Smooth muscle cell (in vitro differentiated cells): ENCODE measurements around the gene DOCK9. TPM values are rescaled to one million over a fixed set of nuclear protein-coding genes. Genes with fewer than 3 reads are reported as not detected.

Experiments
- DNase-seq: peaks from one replicate; lab custom pipeline; 2025; ENCODE audit not compliant: unreplicated experiment; lab: John Stamatoyannopoulos, UW
- H2AFZ ChIP-seq: fragments of 200-600 bp; sonication (generic); 2 replicates; pipeline ENCODE4 v1.6.0; 2016; ENCODE audit warnings: antibody characterized with exemption, low read depth, mild to moderate bottlenecking
- H3F3A ChIP-seq: fragments of 200-600 bp; sonication (generic); 2 replicates; pipeline ENCODE4 v1.6.0; 2017; ENCODE audit warnings: antibody characterized with exemption, low read depth
- H3K27ac ChIP-seq: fragments of 200-600 bp; sonication (generic); 2 replicates; pipeline ENCODE4 v1.5.1; 2016; ENCODE audit warnings: low read depth, mild to moderate bottlenecking
- H3K27me3 ChIP-seq: fragments of 200-600 bp; sonication (generic); 2 replicates; pipeline ENCODE4 v1.6.1; 2016; ENCODE audit warnings: low read depth, mild to moderate bottlenecking
- H3K36me3 ChIP-seq: fragments of 200-600 bp; sonication (generic); 2 replicates; pipeline ENCODE4 v1.5.1; 2016; ENCODE audit warnings: low read depth
- H3K4me1 ChIP-seq: fragments of 200-600 bp; sonication (generic); 2 replicates; pipeline ENCODE4 v1.5.1; 2016; ENCODE audit warnings: low read depth
- H3K4me2 ChIP-seq: fragments of 200-600 bp; sonication (generic); 2 replicates; pipeline ENCODE4 v1.6.0; 2016; ENCODE audit warnings: mild to moderate bottlenecking
- H3K4me3 ChIP-seq: fragments of 200-600 bp; sonication (generic); 2 replicates; pipeline ENCODE4 v1.5.1; 2016; ENCODE audit warnings: mild to moderate bottlenecking
- H3K79me2 ChIP-seq: fragments of 200-600 bp; sonication (generic); 2 replicates; pipeline ENCODE4 v1.6.0; 2016; ENCODE audit warnings: low read depth, mild to moderate bottlenecking
- H3K9ac ChIP-seq: fragments of 200-600 bp; sonication (generic); 2 replicates; pipeline ENCODE4 v1.6.0; 2016; ENCODE audit warnings: low read depth
- H3K9me3 ChIP-seq: fragments of 200-600 bp; sonication (generic); replicated peaks from 2 replicates; pipeline ENCODE4 v1.5.1; 2016; ENCODE audit warnings: low read depth
- H4K20me1 ChIP-seq: fragments of 200-600 bp; sonication (generic); 2 replicates; pipeline ENCODE4 v1.6.0; 2016; ENCODE audit warnings: low read depth
- WGBS: methylation state at CpG from one replicate; pipeline ENCODE4 v1.1.7; 2016; ENCODE audit warnings: low lambda C conversion rate; 5-methylcytosine and 5-hydroxymethylcytosine counted together
- polyA plus RNA-seq: library from polyadenylated mRNA; unstranded; fragments of >200 nt; fragmentation: Nextera tagmentation; extraction: Ambion mirVana; gene quantifications from 2 replicates; pipeline ENCODE4 v1.2.1, GENCODE V29; 2016
- total RNA-seq: library from RNA; depleted of rRNA; stranded (reverse); fragments of >200 nt; gene quantifications from 2 replicates; pipeline ENCODE4 v1.2.3, GENCODE V29; 2014
- TF ChIP-seq, protein P1 (sequence below): fragments of 200-600 bp; sonication (generic); IDR thresholded peaks from 2 replicates; pipeline ENCODE4 v1.5.1; 2017; ENCODE audit warnings: borderline replicate concordance, mild to moderate bottlenecking, antibody characterized with exemption; ENCODE audit not compliant: insufficient read depth, poor library complexity, severe bottlenecking

The DOCK9 gene
- total and polyA plus RNA-seq, 2 experiments from 2014 or later, result 5.7 to 25.1 TPM

DNA sequence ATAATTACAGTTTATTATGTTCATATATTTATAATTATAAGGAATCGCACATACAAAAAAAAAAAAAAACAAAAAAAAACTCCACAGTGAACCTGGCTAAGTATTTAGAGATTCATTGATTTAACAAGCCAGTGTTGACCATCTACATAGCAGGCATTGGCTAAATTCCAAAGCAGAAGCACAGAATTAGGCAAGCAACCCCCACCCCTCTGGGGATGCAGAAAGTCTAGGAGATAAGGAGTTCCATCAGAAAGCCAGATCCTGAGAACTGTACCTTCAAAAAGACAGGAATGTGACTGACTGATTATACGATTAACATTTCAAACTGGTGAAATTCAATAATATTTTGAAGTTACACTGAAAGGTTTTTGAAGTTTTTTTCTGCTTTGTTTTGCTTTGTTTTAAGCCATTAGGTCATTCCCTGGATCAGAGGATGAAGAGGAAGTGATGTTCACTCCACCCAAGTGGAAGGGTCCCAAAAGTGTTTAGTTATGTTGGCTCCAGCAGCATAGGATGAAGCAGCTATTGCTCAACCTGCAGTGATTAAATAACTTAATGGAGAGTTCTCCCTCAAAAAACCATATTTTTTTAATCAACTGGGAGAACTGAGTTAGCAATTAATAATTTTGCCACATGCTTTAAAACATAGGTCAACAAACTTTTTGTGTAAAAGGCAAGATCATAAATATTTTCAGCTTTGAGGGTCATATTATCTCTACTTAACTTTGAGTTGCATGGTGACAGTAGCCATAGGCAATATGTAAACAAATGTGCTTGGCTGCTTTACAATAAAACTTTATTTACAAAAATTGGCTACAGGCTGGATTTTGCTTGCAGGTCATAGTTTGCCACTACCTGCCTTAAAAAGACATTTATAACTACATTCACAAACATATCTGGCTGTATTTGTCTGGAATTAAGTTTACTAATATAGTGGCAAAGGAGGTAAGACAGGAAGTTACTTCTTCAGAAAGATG is 49.6 kb downstream of the DOCK9 start:
- Histone ChIP-seq H4K20me1 (no peaks in the 10 kb centered on the region), H3K4me3 (no peak overlapping the region), H3K9ac (no peak overlapping the region), H2AFZ (no peak overlapping the region), H3K27me3 (no peaks in the 10 kb centered on the region), H3K4me1 (peaks cover 13% of the 10 kb centered on the region), H3K36me3 (no peaks in the 10 kb centered on the region), H3K4me2 (no peak overlapping the region), H3K9me3 (no peaks in the 10 kb centered on the region), H3K27ac (no peak overlapping the region), H3F3A (no peaks in the 10 kb centered on the region), H3K79me2 (no peaks in the 10 kb centered on the region)
- TF ChIP-seq, protein P1, sequence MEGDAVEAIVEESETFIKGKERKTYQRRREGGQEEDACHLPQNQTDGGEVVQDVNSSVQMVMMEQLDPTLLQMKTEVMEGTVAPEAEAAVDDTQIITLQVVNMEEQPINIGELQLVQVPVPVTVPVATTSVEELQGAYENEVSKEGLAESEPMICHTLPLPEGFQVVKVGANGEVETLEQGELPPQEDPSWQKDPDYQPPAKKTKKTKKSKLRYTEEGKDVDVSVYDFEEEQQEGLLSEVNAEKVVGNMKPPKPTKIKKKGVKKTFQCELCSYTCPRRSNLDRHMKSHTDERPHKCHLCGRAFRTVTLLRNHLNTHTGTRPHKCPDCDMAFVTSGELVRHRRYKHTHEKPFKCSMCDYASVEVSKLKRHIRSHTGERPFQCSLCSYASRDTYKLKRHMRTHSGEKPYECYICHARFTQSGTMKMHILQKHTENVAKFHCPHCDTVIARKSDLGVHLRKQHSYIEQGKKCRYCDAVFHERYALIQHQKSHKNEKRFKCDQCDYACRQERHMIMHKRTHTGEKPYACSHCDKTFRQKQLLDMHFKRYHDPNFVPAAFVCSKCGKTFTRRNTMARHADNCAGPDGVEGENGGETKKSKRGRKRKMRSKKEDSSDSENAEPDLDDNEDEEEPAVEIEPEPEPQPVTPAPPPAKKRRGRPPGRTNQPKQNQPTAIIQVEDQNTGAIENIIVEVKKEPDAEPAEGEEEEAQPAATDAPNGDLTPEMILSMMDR, result no peak
- no peak for DNase-seq
- WGBS, result 63% methylated on average over 2 of the region's 2 CpGs

GRCh38 chr13:98925949-98926348 is 51.9 kb downstream of the DOCK9 start:
- Histone ChIP-seq H2AFZ (no peak overlapping the region), H3K9me3 (no peaks in the 10 kb centered on the region), H3K4me3 (no peak overlapping the region), H3K4me1 (peaks cover 16% of the 10 kb centered on the region), H3K36me3 (no peaks in the 10 kb centered on the region), H4K20me1 (no peaks in the 10 kb centered on the region), H3K79me2 (no peaks in the 10 kb centered on the region), H3K4me2 (no peak overlapping the region), H3K9ac (no peak overlapping the region), H3K27me3 (no peaks in the 10 kb centered on the region), H3F3A (no peaks in the 10 kb centered on the region), H3K27ac (no peak overlapping the region)
- WGBS, result 54% methylated on average over 4 of the region's 4 CpGs
- TF ChIP-seq, protein P1, result no peak
- DNase-seq, result no peak

GRCh38 chr13:98923641-98924397 is 54.0 kb downstream of the DOCK9 start:
- Histone ChIP-seq H3K4me3 (no peak overlapping the region), H3K9ac (no peak overlapping the region), H3K4me1 (peaks cover 16% of the 10 kb centered on the region), H3F3A (no peaks in the 10 kb centered on the region), H3K9me3 (no peaks in the 10 kb centered on the region), H4K20me1 (no peaks in the 10 kb centered on the region), H3K27me3 (no peaks in the 10 kb centered on the region), H3K36me3 (no peaks in the 10 kb centered on the region), H2AFZ (no peak overlapping the region), H3K79me2 (no peaks in the 10 kb centered on the region), H3K27ac (no peak overlapping the region), H3K4me2 (no peak overlapping the region)
- no peak for DNase-seq
- 60% methylated on average over 11 of the region's 11 CpGs for WGBS
- TF ChIP-seq, protein P1, result no peak
